GM21723 (cell line): Measurements from ENCODE around the gene DERA.
"Not testable (repeated sequence)": the region's sequence is repeated elsewhere in the genome, so short reads cannot be mapped to it uniquely, and the experiment has no call there.

Source experiments
- ATAC-seq: cut with Tn5 transposase; IDR thresholded peaks from one replicate; pipeline ENCODE4 v1.9.1; 2021; ENCODE audit warnings: mild to moderate bottlenecking, moderate library complexity; ENCODE audit not compliant: unreplicated experiment

The DERA gene

GRCh38 chr12:15956413-15957185, 45.5 kb downstream of the DERA start:
- no peak for ATAC-seq

GRCh38 chr12:15962760-15963159, 51.6 kb downstream of the DERA start:
- no peak for ATAC-seq

GRCh38 chr12:15963271-15963670, 52.1 kb downstream of the DERA start:
- ATAC-seq, result no peak

- no peak for ATAC-seq
These were observed 55.3 kb downstream of the DERA start for GRCh38 chr12:15966426-15966825.

- not testable (repeated sequence) for ATAC-seq
These were observed 55.9 kb downstream of the DERA start for GRCh38 chr12:15967053-15967452.

GRCh38 chr12:15971211-15971610, 60.1 kb downstream of the DERA start:
- ATAC-seq, result no peak

GRCh38 chr12:15972894-15973293, 61.8 kb downstream of the DERA start:
- ATAC-seq, result no peak

GRCh38 chr12:15977999-15978951, 67.1 kb downstream of the DERA start:
- ATAC-seq, result no peak

- ATAC-seq, result no peak
These were observed 68.3 kb downstream of the DERA start for GRCh38 chr12:15979096-15980092.

GRCh38 chr12:15982071-15982470, 70.9 kb downstream of the DERA start:
- no peak for ATAC-seq

GRCh38 chr12:15982471-15982870, 71.3 kb downstream of the DERA start:
- no peak for ATAC-seq

GRCh38 chr12:15982921-15983320, 71.8 kb downstream of the DERA start:
- ATAC-seq, result no peak

- no peak for ATAC-seq
These were observed 73.1 kb downstream of the DERA start for GRCh38 chr12:15984097-15984800.

- no peak for ATAC-seq
These were observed 73.8 kb downstream of the DERA start for GRCh38 chr12:15984963-15985362.

- no peak for ATAC-seq
These were observed 76.6 kb downstream of the DERA start for GRCh38 chr12:15987696-15988095.

GRCh38 chr12:15988983-15989755, 78.0 kb downstream of the DERA start:
- ATAC-seq, result no peak

GRCh38 chr12:15995801-15996200, 84.7 kb downstream of the DERA start:
- no peak for ATAC-seq

- no peak for ATAC-seq
These were observed 85.1 kb downstream of the DERA start for GRCh38 chr12:15996254-15996653.

- no peak for ATAC-seq
These were observed 85.8 kb downstream of the DERA start for GRCh38 chr12:15996948-15997347.
